T47D (cell line): ENCODE measurements around the gene HOMER1.

Experiments used
- DNase-seq, 2 experiments: peaks; one replicate each; pipeline versions ENCODE4 v3.0.0 to v3.0.0-alpha.2; 2011 to 2012; ENCODE audit warnings: low read depth in 1 of 2, low spot score in 1 of 2
- JUND ChIP-seq: IDR thresholded peaks from 2 replicates; pipeline ENCODE4 v1.6.1; 2012; ENCODE audit warnings: low read depth
- in situ Hi-C: cut with HindIII; loops from 2 replicates; pipeline ENCODE4 v1.10.0; 2016; ENCODE audit warnings: low sequenced_read_pairs, low pct_unique_long_range_greater_than_20kb

The HOMER1 gene

DNA sequence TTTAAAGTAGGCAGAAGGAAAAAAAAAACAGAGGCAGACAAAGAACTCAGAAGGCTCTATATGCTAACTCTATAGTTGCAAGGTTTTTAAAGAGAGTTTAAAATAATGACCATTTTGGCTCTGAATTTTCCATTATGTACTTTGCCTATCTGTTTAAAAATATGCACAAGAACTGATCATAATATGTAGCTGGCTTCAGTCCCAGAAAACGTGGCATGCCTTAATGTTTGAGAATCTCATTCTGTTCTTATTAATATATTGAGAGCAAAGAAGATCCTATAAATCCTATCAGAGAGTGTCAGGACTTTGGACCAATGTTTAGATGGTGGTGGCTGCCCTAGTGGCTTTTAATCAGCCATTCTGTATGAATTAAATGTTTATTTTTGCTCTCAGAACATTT is 156.5 kb downstream of the HOMER1 start:
- no peak for DNase-seq
- in situ Hi-C loops = no loop called here
- no peak for TF ChIP-seq JUND

DNA sequence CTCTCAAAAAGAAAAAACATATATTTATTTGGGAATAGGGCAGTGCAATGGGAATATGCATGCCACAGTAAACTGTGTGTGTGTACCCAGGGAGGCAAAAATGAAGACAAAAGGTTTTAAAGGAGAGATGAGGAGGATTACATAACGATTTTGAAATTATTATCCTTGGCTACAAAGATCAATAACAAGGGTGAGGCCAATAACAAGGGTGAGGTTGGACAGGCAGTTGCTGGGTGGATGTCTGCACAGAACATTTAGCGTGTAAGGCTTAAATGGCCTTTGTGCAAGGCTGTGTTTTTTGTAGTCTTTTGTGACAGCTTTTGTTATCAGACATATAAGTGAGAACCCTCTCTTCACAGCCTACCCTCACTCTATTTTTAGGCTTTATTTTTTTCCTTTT is 164.1 kb downstream of the HOMER1 start:
- no peak for TF ChIP-seq JUND
- DNase-seq = no peak
- in situ Hi-C loops = no loop called here

DNA sequence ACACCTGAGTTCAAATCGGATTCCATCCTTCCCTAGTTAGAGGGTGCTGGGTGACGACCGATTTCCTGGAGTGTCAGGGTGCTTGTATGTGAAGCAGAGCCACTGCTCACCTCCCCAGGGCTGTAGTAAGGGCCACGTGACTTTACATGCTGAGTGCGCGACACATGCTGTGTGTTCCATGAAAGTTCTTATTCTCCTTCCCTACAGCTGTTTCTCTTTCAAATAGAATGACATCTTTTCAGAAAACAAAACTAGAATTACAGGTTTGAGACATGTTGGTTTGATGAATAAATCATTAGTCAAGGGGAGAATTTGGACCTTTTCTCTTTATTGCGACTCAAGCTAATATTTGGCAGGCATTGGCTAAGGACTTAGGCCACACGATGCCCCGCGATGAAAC is 164.9 kb downstream of the HOMER1 start:
- in situ Hi-C loops = no loop called here
- TF ChIP-seq JUND = no peak
- no peak for DNase-seq

DNA sequence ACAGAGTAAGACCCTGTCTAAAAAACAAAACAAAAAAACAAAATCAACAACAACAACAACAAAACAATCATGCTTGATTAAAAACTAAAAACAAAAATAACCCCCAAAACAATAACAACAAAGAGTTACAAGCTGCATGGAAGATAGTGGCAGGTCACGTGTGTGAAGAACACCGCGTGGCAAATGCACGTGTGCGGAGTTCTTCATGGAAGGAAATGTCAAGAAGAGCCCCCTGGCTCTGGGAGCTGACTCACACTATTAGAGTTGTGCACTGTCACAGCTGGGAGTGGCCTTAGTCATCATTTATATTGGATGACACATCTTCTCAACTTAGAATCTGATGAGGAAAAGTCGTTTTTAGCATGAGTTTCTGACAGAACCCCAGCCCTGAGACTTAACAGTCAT is 167.5 kb downstream of the HOMER1 start:
- in situ Hi-C loops = no loop called here
- DNase-seq = no peak
- no peak for TF ChIP-seq JUND

DNA sequence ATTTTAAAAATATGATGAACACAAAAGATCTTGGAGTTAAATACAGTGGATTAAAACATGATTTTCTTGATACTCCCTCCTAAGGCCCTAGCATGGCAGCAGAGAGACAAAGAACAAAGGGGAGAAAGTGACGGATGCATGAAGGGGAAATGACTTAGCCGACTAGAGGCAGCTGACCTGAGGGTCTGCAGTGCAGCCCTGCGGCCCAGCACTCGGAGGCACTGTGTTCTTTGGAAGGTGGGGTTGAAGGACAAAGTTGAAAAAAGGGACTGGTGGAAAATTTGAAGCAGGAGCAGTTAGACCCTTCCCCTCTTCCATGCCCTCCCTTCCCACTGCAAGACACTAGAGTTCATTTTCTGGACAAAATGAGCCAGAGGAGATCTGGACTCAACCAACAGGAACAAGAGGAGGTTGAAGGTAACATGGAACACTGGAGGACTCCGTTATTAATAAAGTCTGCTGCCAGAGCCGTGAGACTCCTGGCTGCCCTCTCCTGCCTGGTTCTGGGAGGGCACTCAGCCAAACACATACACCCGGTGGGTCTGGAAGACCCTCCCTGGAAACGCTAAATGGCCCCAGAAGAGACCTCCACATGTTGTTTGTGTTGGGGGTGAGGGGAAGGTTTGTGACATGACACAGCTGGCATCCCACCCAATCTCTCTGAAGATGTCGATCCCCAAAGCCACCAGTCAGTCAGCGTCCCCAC is 179.9 kb downstream of the HOMER1 start:
- DNase-seq = no peak
- in situ Hi-C loops = no loop called here
- no peak for TF ChIP-seq JUND

DNA sequence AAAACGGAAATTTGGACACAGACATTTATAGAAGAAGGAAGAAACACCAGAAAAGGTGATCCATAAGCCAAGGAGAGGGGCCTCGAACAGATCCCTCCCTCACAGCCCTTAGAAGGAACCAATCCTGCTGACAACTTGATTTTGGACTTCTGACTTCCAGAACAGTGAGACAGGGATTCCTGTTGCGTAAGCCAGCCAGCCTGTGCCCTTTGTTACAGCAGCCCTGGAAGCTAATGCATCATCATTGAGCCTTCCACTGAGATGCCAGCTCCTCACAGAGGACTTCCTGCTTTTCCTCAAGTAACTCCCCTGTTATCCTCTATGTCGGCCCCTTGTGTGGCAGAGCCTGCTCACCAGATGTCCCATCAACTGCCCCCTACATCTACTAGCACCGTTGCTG is 183.9 kb downstream of the HOMER1 start:
- in situ Hi-C loops = no loop called here
- TF ChIP-seq JUND = no peak

DNA sequence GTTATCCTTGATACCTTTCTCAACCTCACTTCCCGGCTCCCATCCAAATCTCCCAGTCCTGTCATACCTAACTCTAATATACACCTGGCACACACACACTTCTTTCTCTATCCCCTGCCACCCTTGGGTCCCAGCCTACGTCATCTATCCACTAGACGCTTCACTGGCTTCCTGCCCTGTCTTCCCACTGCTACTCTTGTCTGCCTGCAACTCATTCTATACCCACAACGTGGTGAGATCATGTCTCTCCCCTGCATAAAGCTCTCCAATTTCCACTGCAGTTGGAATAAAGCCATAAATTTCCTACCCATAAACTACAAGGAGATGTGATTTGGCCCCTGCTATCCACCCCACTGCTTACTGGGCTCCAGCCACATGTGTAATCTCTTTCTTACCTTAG is 184.5 kb downstream of the HOMER1 start:
- no peak for DNase-seq
- no peak for TF ChIP-seq JUND
- in situ Hi-C loops = no loop called here

More for the DNA sequence above, 183.9 kb downstream of the HOMER1 start:
- no peak for DNase-seq
